GM12878 (cell line): ENCODE measurements around the gene KLHL18. TPM values are rescaled to one million over a fixed set of nuclear protein-coding genes. Genes with fewer than 3 reads are reported as not detected.

ENCODE experiments used
- ATAC-seq: fragments of 200-7000 bp; cut with Tn5 transposase; 3 replicates; pipeline ENCODE4 v1.9.1; 2020; ENCODE audit warnings: mild to moderate bottlenecking, moderate library complexity
- BruUV-seq: library from RNA; stranded (reverse); fragments of 400-500 nt; replicated peaks from 2 replicates; lab custom pipeline; 2021; lab: Mats Ljungman, UMichigan
- CTCF ChIA-PET: fragments of 300-600 bp; sonication (Branson Sonifier 250); formaldehyde crosslinking; extraction: SDS; loops from one replicate; lab custom pipeline; 2021; ENCODE audit warnings: inconsistent platforms; lab: Yijun Ruan, JAX
- POLR2A ChIA-PET: fragments of 350-600 bp; formaldehyde crosslinking; extraction: SDS; loops from one replicate; lab custom pipeline; 2021; ENCODE audit warnings: inconsistent platforms; lab: Charles Lee
- RAD21 ChIA-PET: fragments of 300-600 bp; sonication (Branson Sonifier 250); formaldehyde crosslinking; loops from one replicate; lab custom pipeline; 2023; ENCODE audit warnings: antibody characterized with exemption; ENCODE audit not compliant: unreplicated experiment; lab: Charles Lee
- SMC1A ChIA-PET: fragments of 300-600 bp; sonication (Branson Sonifier 250); formaldehyde crosslinking; loops from one replicate; lab custom pipeline; 2023; ENCODE audit not compliant: unreplicated experiment, uncharacterized antibody; lab: Charles Lee
- DNase-seq: peaks from one replicate; pipeline ENCODE4 v3.0.0-alpha.2; 2011; ENCODE audit warnings: low read depth, low spot score
- FAIRE-seq: peaks from 3 replicates; lab custom pipeline; 2011; peaks lifted over from hg19 to GRCh38; lab: Jason Lieb, UNC
- H2AFZ ChIP-seq: 2 replicates; pipeline ENCODE4 v1.6.0; 2011; ENCODE audit warnings: low read depth, low read length, control low read depth; ENCODE audit not compliant: control insufficient read depth
- H3K27ac ChIP-seq: 2 replicates; pipeline ENCODE4 v1.5.1; 2011; ENCODE audit warnings: control low read depth; ENCODE audit not compliant: control insufficient read depth, insufficient read depth
- H3K27me3 ChIP-seq, 2 experiments: replicated peaks in 1 of 2; 2 replicates each; pipeline versions ENCODE4 v1.6.0 to v1.6.1; 2011; ENCODE audit warnings: low read length in 1 of 2; ENCODE audit not compliant: control insufficient read depth in 2 of 2, insufficient read depth in 2 of 2
- H3K36me3 ChIP-seq, 2 experiments: 2 replicates each; pipeline ENCODE4 v1.5.1; 2011; ENCODE audit warnings: low read length in 1 of 2; ENCODE audit not compliant: control insufficient read depth in 2 of 2, insufficient read depth in 2 of 2
- H3K4me1 ChIP-seq: 2 replicates; pipeline ENCODE4 v1.6.1; 2011; ENCODE audit warnings: mild to moderate bottlenecking, low read length, moderate library complexity, mixed read lengths; ENCODE audit not compliant: control insufficient read depth, insufficient read depth
- H3K4me2 ChIP-seq: 2 replicates; pipeline ENCODE4 v1.6.0; 2011; ENCODE audit warnings: control low read depth; ENCODE audit not compliant: control insufficient read depth, insufficient read depth
- H3K4me3 ChIP-seq: fragments of 200-600 bp; sonication (generic); 2 replicates; pipeline ENCODE4 v1.5.1; 2016
- H3K79me2 ChIP-seq: 2 replicates; pipeline ENCODE4 v1.6.0; 2011; ENCODE audit warnings: low read length; ENCODE audit not compliant: control insufficient read depth, insufficient read depth
- H3K9ac ChIP-seq: 2 replicates; pipeline ENCODE4 v1.8.0; 2011; ENCODE audit warnings: low read length, control low read depth, mixed read lengths; ENCODE audit not compliant: control insufficient read depth, insufficient read depth
- H3K9me3 ChIP-seq: replicated peaks from 3 replicates; pipeline ENCODE4 v1.5.1; 2011; ENCODE audit warnings: mild to moderate bottlenecking, low read length; ENCODE audit not compliant: control insufficient read depth, insufficient read depth
- H4K20me1 ChIP-seq: 2 replicates; pipeline ENCODE4 v1.6.0; 2011; ENCODE audit not compliant: control insufficient read depth, insufficient read depth
- CEBPB ChIP-seq, 2 experiments: fragments of 150-350 bp in 1 of 2; IDR thresholded peaks; 2 replicates each; pipeline ENCODE4 v1.6.1; 2012 to 2014; ENCODE audit warnings: low read depth in 2 of 2, low read length in 2 of 2, borderline replicate concordance in 1 of 2, inconsistent platforms in 1 of 2
- PRDM15 ChIP-seq: fragments of 450-650 bp; formaldehyde crosslinking; IDR thresholded peaks from 2 replicates; pipeline ENCODE4 v1.4.0; 2020; ENCODE audit warnings: mild to moderate bottlenecking, moderate library complexity
- RBBP5 ChIP-seq: fragments of 200-600 bp; sonication (generic); conservative IDR thresholded peaks from 2 replicates; pipeline ENCODE4 v1.6.1; 2016
- ZNF274 ChIP-seq: IDR thresholded peaks from one replicate; pipeline ENCODE4 v1.8.0; 2011; ENCODE audit not compliant: insufficient read length, insufficient read depth
- WGBS: methylation state at CpG from one replicate; pipeline ENCODE4 v1.1.6; 2016; ENCODE audit warnings: low lambda C conversion rate; ENCODE audit not compliant: insufficient replicate concordance, insufficient coverage; ENCODE audit errors: missing lambda C conversion rate; 5-methylcytosine and 5-hydroxymethylcytosine counted together
- in situ Hi-C: fragments of 300-500 bp; cut with MboI; formaldehyde crosslinking; loops from 9 replicates; pipeline ENCODE4 v1.14.3; 2018; ENCODE audit warnings: mixed read lengths
- intact Hi-C: fragments of 100-400 bp; cut with micrococcal nuclease; formaldehyde crosslinking; loops from one replicate; pipeline ENCODE4 v1.14.2; 2022; ENCODE audit not compliant: unreplicated experiment
- polyA plus RNA-seq, 11 experiments: library from polyadenylated mRNA; depleted of rRNA in 4 of 11; unstranded in 6 of 11; stranded (reverse) in 5 of 11; fragments of >200 nt; fragmentation: Nextera tagmentation in 4 of 11; fragmentation: Illumina TruSeq in 1 of 11; extraction: Ambion mirVana in 4 of 11; extraction: Trizol in 1 of 11; gene quantifications; 1 replicate in 1 of 11; 2 replicates in 10 of 11; pipeline versions ENCODE4 v1.2.1 to v1.2.3, GENCODE V29; 2011 to 2016; ENCODE audit warnings: inconsistent platforms in 2 of 11, missing spikeins in 2 of 11, low read depth in 1 of 11
- total RNA-seq, 4 experiments: library from RNA; depleted of rRNA in 3 of 4; stranded (reverse); fragments of >200 nt in 3 of 4; fragmentation: Illumina TruSeq in 1 of 4; extraction: Trizol in 1 of 4; gene quantifications; 2 replicates each; pipeline versions ENCODE4 v1.2.1 to v1.2.3, GENCODE V29; 2013 to 2021
- TF ChIP-seq, protein P1 (sequence below): IDR thresholded peaks from 2 replicates; pipeline ENCODE4 v1.6.1; 2011; ENCODE audit warnings: low read depth, low read length, improper control_type of control experiment, borderline replicate concordance

Gene KLHL18
- total and polyA plus RNA-seq, 10 of the 15 experiments (the other 5 are each of a cell fraction or from before 2014, with no cell fraction given), result 24.0 to 69.8 (median 51.7) TPM

DNA sequence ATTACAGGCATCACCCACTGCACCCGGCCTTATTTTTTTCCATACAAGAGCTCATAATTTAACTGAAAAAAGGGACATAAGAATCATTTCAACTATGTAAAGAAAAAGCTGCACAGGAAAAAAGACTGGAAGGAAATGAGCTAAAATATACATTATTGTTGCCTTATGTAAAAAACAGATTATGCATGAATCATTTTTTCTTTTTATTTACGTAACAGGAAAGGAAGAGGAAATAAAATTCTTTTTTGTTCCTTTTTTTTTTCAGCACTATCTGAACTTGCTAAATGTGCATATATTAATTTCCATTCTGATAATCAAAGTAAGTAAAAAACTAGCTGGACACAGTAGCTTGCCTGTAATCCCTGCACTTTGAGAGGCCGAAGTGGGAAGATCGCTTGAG lies 12.2 kb upstream of the KLHL18 start (continued):
- TF ChIP-seq PRDM15 (CRISPR knock-in tag) (no peak), RBBP5 (no peak)

- no peaks in the 10 kb centered on the region for H3K36me3 ChIP-seq
- TF ChIP-seq ZNF274 (no peak), CEBPB (IDR thresholded peaks at IDR 0.05; ENCODE audit: borderline replicate concordance in 1 of 2, low read depth in 2 of 2, low read length in 2 of 2) (no peak)
- TF ChIP-seq, protein P1, sequence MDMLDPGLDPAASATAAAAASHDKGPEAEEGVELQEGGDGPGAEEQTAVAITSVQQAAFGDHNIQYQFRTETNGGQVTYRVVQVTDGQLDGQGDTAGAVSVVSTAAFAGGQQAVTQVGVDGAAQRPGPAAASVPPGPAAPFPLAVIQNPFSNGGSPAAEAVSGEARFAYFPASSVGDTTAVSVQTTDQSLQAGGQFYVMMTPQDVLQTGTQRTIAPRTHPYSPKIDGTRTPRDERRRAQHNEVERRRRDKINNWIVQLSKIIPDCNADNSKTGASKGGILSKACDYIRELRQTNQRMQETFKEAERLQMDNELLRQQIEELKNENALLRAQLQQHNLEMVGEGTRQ, result no peak
- TF ChIP-seq, all 136 proteins: peak for 0
- Histone ChIP-seq H3K79me2 (no peaks in the 10 kb centered on the region), H3K9ac (no peak overlapping the region), H3K9me3 (no peaks in the 10 kb centered on the region), H3K27ac (no peak overlapping the region), H4K20me1 (no peaks in the 10 kb centered on the region), H3K4me2 (no peak overlapping the region), H3K27me3 (no peaks in the 10 kb centered on the region), H2AFZ (no peak overlapping the region), H3K4me1 (no peaks in the 10 kb centered on the region), H3K4me3 (no peak overlapping the region)
- RAD21 ChIA-PET, result no interaction called here
- SMC1A ChIA-PET, result interaction anchor here (2.7 kb wide), 1 partner anchor 51 kb away, joined by 8 read pairs; no protein-coding TSS in a partner anchor
- 77% methylated on average over 5 of the region's 5 CpGs for WGBS
- ATAC-seq, result no peak
- in situ Hi-C loops, result no loop called here
- CTCF ChIA-PET, result no interaction called here
- FAIRE-seq, result no peak
- no peak for DNase-seq
- BruUV-seq, result no TSS peak
- intact Hi-C loops, result no loop called here
- POLR2A ChIA-PET, result interaction anchor here (0.6 kb wide), 2 partner anchors 157 to 168 kb away, joined by 3 to 5 read pairs; no protein-coding TSS in a partner anchor
These were observed 9.2 kb upstream of the KLHL18 start for GRCh38 chr3:47273564-47273963.
